ENCODE results near the gene DNAJB8.

DNAJB8 gene

GRCh38 chr3:128482666-128483656 lies 16.3 kb upstream of the DNAJB8 start:
- H3K4me3 ChIP-seq (ENCODE audit: low read length): no peak overlapping the region
- TF ChIP-seq ZNF274 (IDR thresholded peaks at IDR 0.05; ENCODE audit: low read depth, low read length): no peak

DNA sequence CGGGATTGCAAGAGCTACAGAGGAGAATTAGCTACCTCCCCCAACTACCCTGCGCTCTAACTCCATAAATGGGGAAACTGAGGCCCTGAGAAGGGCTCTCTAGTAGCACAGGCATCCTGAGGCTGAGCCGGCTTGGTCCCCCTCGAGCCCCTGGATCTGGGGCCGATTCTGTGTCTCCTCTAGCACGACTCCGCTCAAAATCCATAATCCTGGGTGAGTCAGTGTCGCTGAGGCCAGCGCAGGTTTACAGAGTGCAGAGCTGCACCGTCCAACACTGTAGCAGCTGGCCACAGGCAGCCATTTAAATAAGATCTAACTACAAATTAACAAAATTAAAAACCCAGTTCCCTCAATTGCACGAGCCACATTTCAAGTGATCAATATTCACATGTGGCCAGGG lies 15.5 kb upstream of the DNAJB8 start:
- H3K4me3 ChIP-seq (ENCODE audit: low read length): no peak overlapping the region
- TF ChIP-seq ZNF274 (IDR thresholded peaks at IDR 0.05; ENCODE audit: low read depth, low read length): no peak

GRCh38 chr3:128481438-128481942 lies 14.8 kb upstream of the DNAJB8 start:
- no peak for TF ChIP-seq ZNF274 (IDR thresholded peaks at IDR 0.05; ENCODE audit: low read depth, low read length)
- H3K4me3 ChIP-seq (ENCODE audit: low read length): no peak overlapping the region

DNA sequence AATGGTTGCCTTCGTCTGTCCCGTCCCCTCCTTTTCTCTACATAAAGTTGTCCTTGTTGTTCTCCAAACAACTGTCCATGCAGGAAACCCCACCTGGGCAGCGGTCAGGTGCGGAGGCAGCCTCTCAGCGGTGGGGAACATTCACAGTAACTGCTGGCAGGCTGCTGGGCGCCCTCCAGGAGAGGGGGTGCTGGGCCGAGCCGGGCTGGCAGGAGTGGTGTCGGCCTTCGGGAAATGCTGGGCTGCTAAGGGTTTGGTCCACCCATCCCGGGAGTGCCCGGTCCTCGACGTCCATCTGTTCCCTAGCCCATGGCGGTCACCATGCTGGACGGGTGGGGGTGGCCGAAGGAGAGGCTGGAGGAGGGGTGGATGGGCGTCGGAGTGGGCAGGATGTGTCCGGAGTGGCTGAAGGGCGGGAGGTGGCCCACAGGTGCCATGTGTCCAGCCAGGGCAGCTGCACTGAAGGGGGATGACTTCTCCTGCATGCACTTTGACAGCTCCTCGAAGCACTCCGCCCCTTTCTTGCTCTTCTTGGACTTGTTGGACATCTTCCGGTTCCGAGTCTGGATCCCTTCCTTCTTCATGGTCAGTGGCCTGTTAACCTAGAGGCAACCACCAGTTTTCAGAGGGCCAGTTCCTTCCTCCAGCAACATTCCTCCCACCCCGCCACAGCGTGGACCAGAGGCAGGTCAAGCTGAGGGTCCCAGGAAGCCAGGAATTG lies 14.2 kb upstream of the DNAJB8 start:
- H3K4me3 ChIP-seq (ENCODE audit: low read length): no peak overlapping the region
- no peak for TF ChIP-seq ZNF274 (IDR thresholded peaks at IDR 0.05; ENCODE audit: low read depth, low read length)

DNA sequence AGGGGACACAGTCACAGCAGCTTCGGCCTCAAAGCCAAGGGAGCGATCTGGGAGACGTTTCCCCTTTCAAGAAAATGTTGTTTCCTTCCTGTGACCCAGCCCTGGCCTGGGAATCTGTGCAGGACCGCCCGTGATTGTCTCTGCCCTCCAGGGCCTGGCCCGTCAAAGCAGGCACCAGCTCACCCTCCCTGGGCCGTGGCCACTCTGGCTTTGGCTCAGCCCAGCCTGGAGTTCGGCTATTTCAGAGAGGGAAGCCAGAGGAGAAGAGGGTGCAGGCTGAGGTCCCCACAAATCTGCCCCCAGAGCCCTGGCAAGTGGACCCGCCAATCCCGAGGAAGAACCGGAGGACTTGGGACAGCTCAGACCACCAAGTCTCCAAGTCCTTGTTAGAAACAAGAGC lies 13.6 kb upstream of the DNAJB8 start:
- no peak overlapping the region for H3K4me3 ChIP-seq (ENCODE audit: low read length)
- no peak for TF ChIP-seq ZNF274 (IDR thresholded peaks at IDR 0.05; ENCODE audit: low read depth, low read length)

GRCh38 chr3:128479558-128480086 lies 12.9 kb upstream of the DNAJB8 start:
- H3K4me3 ChIP-seq (ENCODE audit: low read length): no peak overlapping the region
- TF ChIP-seq ZNF274 (IDR thresholded peaks at IDR 0.05; ENCODE audit: low read depth, low read length): no peak

DNA sequence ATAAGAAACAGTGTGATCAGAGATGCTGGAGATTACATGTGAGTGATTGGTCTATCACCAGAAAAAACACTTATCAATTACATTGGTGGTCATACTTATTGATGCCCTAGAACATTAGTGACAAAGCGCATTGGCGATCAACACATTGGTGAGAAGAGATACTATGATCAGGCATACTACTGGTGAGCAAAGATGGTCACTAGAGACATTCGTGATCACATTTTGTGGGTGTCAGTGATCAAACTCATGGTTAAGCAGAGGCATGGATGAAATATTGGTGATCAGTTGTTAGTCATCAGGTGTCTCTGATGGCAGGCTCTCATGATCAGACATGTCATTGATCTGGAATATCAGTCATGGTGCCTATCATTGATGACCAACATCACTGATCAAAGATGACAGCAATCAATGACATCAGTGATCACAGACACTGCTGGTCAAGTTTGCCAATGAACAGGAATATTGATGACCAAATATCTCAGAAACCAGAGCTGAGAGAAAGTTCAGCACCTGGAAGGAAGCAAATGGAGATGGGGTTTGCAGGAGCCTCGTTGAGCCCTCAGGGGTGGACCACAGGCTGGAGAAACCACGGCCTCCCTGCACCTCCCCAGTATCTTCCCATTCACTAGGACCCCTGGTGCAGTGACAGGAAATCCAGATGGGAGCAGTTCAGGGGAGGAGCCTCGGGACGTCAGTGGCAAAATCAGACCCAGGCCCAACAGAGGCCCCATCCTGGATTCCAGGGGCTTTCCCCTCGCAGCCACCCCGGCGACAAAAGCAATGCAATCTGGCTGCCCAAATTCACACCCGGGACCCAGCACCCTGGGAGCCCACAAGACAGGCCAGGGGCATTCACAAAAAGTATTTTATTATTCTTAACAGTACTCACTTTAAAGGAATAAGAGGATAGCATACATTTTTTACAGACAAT lies 12.2 kb upstream of the DNAJB8 start:
- H3K4me3 ChIP-seq (ENCODE audit: low read length): no peak overlapping the region
- no peak for TF ChIP-seq ZNF274 (IDR thresholded peaks at IDR 0.05; ENCODE audit: low read depth, low read length)

DNA sequence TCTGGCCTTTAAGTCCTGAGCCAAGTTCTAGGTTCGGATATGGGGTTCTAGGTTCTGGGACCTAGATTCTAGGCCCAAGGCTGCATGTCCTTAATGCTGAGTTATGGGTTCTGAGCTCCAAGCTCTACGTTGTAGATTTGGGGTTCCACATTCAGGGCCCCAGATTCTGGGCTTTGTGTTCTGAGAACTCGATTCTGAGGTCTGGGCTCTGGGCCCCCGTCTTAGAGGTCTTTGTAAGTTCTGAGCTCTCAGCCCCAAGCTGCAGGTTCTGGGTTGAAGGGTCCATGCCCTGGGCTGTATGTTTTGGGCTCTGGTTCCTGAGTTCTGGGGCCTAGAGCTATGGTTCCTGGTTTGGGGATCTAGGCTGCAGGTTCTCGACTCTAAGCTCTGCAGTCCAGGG lies 10.0 kb upstream of the DNAJB8 start:
- no peak overlapping the region for H3K4me3 ChIP-seq (ENCODE audit: low read length)
- TF ChIP-seq ZNF274 (IDR thresholded peaks at IDR 0.05; ENCODE audit: low read depth, low read length): no peak

DNA sequence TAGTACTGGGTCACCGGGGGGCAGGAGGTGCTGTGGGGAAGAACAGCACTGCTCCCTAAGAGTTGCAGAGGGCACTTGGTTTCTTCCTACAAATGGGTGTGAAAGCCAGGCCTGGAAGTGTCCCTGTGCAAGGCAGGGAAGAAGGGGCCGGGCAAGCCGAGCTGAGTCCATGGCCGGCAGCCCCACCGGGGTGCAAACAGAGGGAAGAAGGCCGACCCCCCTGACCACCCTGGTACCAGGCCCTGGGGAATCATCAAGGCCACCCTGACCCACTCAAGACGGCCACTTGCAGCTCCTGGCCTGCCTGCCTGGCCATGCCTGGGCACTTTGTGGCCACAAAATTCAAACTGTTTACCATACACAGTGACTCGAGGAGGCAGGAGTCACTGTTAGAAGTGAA lies 8.7 kb upstream of the DNAJB8 start:
- H3K4me3 ChIP-seq (ENCODE audit: low read length): no peak overlapping the region
- no peak for TF ChIP-seq ZNF274 (IDR thresholded peaks at IDR 0.05; ENCODE audit: low read depth, low read length)

DNA sequence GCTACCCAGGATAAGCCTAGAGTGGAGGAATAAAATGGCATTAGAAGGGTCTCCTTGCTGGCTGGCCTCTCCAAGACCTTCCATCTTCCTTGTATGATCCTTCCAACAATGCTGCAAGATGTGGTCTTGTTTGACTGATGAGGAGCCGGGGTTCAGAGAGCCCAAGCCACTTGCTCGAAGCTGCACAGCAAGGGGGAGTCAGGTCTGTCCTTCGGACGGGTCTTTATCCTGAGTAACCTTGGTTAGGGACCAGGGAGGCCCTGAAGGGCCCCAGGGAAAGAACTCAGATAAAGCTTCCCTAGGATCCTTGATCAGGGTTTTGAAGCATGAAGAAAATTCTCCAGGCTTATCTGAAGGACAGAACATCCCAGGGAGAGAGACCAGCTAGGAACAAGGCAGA lies 7.0 kb upstream of the DNAJB8 start:
- no peak overlapping the region for H3K4me3 ChIP-seq (ENCODE audit: low read length)
- no peak for TF ChIP-seq ZNF274 (IDR thresholded peaks at IDR 0.05; ENCODE audit: low read depth, low read length)

DNA sequence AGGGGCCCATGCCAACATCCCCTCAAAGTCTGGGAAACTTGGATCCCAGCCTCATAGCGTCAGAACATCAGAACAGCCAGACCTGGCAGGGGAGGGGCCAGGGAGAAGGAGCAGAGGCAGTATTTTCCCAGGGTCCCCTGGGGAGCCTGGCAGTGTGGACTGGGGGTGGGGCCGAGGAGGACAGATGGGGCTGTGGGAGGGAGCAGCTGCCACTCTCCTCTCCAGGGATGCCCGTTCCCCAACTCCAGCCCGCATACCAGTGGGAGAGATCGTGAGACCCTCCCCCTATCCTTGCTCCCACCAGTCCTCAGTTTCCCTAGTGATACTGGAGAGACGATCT lies 6.5 kb upstream of the DNAJB8 start:
- H3K4me3 ChIP-seq (ENCODE audit: low read length): no peak overlapping the region
- TF ChIP-seq ZNF274 (IDR thresholded peaks at IDR 0.05; ENCODE audit: low read depth, low read length): no peak

DNA sequence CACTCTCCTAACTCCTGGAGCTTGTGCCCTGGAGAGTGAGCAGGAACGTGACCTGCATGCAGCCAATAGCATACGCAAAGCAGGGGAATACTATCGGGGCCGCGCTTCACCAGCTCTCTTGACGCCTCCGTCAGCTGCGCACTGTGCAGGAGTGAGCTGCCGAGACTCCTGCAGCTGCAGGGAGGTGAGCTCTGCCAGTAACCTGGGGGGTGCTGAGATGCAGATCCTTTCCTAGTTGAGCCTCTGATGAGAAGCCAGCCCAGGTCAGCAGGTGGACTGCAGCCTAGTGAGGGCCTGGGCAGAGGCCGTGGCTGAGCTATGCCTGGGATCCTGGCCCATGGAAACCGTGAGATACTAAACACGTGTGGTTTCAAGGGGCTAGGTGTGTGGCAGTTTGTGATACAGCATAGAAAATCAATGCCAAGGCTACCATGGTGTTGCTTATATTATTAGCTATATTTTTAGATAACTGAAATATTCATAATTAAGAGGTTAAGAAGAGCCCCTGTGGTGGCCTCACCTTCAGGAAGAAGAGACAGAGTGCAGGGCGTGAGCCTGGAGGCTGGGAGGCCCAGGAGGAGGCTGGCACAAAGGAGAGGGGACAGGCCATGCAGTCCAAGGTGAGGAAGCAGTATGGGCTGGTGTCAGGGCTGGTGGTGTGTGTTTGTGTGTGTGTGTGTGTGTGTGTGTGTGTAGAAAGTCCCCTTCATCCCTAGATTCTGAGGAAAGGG lies 5.9 kb upstream of the DNAJB8 start:
- TF ChIP-seq ZNF274 (IDR thresholded peaks at IDR 0.05; ENCODE audit: low read depth, low read length): no peak

DNA sequence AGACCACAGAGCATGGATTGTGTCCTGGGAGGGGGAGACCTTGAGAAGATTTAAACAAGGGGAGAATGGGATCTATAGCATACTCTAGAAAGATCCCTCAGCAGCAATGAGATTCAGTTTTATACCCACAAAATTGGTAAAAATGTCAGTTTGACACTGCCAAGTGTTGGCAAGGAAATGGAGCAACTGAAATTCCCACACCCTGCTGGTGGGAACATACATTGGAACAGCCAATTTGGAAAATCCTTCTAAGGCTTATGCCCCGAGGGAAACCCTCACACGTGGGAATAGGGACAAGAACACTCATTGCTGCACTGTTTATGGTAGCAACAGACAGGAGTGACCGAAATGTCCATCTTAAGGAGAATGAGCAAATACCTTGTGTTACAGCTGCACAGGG lies 5.0 kb upstream of the DNAJB8 start:
- H3K4me3 ChIP-seq (ENCODE audit: low read length): no peak overlapping the region
- no peak for TF ChIP-seq ZNF274 (IDR thresholded peaks at IDR 0.05; ENCODE audit: low read depth, low read length)

More for the DNA sequence above, 5.9 kb upstream of the DNAJB8 start:
- no peak overlapping the region for H3K4me3 ChIP-seq (ENCODE audit: low read length)
